Fibroblast of skin of left quadriceps (primary cell): ENCODE data around the gene GNPDA1.

ENCODE experiments used
- DNase-seq, 2 experiments: peaks; one replicate each; pipeline ENCODE4 v3.0.0-alpha.2; 2013; ENCODE audit warnings: low read depth in 2 of 2

The GNPDA1 gene

DNA sequence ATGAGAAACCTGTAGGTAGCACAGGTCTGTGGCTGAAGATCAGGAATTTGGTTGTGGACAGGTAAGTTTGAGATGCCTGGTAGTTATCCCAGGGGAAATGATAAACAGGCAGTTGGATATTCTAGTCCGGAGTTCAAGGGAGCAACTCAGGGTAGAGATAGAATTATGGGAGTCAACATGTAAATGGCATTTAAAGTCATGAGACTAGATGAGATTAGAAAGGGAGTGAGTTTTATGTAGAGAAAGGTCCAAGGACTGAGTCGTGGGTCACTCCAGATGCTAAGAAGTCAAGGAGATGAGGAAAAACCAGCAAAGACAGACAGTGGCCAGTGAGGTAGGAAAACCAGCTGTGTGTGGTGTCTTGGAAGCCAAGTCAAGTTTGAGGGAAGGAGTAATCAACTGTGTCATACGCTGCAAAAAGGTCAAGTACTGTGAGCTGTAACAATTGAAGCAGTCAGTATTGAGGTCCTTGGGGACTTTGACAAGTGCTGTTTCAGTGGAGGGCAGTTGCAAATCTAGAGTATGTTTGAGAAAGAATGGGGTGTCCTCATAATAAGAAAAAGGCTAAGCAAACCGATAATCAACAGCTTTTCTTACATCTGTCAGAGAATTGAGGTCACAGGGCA is 18.2 kb downstream of the GNPDA1 start:
- DNase-seq: no peak

DNA sequence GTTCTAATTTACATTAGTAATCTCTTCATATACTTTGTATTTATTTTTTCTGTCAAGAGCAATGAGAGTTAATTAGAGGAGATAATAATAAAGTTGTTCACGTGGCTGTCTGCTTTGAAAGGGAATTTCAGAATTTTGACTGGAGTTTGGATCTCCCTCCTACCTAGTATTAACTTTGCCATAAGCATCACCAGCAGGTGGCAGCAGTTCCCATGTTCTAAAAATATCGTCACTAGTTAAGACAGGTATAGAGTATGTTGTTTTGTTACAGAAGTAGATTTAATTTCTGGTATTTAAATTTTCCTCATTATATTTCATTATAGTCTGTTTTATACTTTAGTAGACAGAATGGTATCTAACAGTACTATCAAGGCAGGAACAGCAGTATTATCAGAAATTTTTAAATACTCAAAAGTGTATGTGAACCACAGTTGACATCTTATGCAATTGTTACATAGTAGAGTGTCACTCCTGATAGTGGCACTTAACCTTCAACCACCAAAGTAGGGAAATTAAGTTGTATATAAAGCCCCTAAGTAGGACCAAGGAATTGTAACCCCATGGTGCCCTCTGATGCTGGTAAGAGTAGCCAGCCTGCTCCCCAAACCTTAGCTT is 20.4 kb downstream of the GNPDA1 start:
- peak in 1 of 2 experiments; percentile 28 for DNase-seq

DNA sequence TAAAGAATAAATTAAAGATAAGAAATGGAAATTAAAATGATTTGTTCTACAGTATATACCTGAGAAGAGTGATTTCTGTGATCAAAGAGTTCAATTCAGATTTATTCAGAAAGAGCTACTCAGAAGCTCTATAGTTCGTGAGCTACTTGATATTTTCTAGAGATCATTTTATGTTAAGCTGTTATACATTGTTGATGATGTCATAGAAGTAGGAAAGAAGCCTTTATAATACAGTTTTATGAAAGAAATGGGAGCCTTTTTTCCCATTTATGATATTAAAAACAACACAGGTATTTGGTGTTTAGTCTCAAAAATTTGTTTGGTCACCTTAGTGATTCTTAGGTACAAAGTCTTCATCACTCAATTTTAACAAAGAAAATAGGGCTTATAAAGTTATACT is 23.1 kb downstream of the GNPDA1 start:
- DNase-seq: no peak

DNA sequence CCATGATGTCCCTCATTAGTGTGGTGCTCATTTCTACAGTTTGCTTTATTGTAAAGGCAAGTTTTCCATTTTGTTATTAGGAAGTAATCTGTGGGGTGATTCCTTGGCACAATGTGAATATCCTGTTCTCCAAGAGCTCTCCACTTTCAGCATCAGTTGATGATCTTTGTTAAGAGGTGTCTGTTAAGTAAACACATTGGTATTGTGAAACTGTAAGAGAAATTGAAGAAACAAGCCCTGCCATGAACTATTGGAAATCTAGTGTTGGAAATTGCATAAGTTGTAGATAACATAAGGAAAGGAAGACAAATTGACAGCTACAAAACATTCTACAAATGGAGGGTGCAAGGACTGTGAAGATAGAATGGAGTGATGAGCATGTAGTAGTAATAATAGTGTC is 26.8 kb downstream of the GNPDA1 start:
- no peak for DNase-seq

DNA sequence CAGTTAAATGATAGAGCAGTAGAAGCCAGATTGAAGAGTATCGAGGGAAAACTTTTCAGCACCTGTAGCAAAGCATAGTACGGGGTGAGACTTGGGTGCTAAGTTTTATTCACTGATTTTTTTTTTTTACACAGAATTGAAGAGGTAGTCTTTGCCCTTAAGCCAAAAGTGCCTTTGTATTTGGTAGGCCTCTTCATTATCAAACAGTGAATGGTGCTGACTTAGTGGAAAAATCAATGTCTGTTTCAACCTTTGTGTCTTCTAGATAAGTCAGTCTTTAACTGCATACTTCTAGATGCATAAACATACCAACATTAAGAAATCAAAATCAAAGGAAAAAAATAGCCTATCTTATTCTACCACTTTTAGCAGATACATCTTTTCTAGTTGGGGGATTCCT is 30.2 kb downstream of the GNPDA1 start:
- DNase-seq: no peak

DNA sequence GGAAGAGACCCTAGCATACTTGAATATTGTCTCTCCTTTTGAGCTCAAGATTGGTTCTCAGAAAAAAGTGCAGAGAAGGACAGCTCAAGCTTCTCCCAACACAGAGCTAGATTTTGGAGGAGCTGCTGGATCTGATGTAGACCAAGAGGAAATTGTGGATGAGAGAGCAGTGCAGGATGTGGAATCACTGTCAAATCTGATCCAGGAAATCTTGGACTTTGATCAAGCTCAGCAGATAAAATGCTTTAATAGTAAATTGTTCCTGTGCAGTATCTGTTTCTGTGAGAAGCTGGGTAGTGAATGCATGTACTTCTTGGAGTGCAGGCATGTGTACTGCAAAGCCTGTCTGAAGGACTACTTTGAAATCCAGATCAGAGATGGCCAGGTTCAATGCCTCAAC is 34.4 kb downstream of the GNPDA1 start:
- DNase-seq: no peak

DNA sequence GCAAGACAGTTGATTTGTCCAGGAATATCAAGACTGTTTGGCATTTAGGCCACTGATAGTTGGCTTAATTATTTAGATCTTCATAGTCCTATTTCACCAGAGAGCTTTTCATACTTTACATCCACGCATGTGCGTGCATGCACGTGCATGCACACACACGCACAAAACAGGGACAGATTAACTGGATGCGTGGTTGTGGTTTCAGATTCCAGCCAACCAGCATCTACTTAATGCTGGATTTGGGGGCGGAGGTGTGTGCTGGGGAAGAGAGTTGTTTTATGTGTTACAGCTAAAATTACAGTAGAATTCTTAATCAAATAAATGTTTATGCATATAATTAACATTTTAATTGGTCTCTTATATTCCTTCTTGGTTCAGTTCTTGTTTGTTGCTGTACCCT is 36.7 kb downstream of the GNPDA1 start:
- no peak for DNase-seq

DNA sequence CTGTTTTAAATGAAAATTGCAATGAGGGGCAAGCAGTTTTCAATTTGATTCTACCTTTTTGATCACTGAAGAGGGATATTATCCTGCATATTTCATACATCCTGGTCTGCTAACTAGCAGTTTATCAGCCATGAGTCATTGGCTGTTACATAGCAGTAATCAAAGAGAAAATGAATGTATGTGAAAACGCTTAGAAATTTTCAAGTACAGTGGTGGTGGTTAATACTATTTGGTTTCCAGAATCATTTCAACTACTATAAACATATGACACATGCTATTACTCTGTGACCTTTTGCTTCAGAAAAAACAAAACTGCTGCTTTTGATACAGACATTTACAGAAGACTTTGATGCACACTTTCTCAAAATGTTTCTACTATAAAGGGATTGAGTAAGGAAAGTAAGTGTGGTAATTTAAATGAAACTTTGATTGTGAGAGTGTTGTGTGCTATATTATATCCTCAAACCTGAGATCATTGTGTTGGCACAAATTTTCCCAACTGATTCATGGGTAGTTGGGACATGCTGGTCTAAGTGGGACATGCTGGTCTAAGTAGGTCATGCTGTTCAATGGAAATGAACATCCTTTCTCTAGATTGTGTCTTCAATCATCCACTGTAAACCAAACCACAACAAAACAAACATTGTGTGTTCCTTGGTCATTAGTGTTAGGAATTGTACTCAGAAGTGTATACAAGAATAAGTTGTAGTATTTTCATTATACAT is 38.8 kb downstream of the GNPDA1 start:
- DNase-seq: no peak

DNA sequence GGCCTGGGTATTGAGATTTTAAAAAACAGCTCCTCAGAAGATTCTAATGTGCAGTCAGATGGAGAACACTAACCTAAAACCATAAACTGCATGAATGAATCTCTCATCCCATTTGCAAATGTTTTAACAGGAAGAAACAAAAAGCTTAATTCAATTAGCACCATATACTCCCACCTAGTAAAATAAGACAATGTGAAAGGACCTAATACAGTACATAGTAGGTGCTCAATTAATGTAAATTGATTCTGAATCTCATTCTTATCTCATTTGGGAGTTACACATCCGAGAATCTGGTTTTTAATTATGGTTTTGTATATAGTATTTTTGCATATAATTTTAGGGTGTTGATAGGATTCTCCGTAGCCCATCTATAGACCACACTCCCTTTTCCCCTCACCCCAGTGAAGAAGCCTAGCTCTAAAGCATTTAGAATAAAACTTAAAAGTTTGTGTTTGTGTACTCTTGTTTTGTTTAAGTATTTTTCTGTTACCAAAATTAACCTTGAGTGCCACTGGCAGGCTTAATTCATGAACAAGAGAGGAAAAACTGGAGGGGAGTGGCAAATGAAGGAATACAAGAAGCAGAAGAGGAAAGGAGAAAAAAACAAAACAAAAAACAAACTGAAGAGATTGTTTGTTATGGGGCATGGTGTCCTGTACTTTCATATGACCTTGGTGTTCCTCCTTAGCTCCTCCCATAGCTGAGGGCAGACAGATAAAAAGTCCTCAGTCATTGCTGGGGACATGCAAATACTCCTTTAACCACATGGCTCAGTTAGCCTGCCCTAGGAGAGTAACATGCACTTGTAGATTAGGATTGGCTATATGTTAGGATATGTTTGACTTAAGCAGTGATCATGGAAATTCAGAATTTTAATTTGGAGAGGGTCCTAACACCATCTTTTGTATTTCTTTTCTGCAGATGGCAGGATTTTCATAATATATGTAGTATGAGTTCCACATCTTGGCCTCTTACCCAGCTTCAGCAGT is 42.8 kb downstream of the GNPDA1 start:
- DNase-seq: no peak

DNA sequence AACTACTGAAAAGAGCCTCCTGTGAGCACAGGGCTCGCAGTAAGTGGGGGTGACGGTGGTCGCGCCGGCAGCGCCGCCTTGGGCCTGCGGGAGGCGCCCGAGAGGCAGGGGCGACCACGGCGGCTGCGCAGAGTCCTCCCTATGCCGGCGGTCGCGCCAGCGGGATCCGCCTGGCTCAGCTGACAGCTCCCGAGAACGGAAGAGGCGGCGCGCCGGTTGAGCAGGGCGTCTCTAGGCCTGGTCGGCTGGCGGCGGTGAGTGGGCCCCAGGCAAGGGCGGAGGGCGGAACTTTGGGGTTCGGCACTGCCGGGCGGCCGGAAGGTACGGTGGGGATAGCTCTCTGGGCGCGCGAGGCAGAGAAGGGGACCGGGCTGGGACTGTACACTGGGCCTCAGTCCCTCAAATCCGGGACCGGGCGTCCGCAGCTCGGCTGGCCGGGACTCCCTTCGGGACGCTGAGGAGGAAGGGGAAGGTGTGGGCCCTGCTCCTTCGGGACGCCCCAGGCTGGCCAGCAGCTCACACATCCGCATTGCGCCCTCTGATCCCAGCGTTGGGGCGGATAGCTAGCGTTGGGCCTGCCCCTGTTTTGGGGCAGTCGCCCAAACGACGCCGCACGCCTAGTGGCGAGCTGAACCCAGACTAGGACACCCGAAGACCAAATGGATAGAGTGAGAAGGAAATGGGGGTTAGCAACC is 43.8 kb downstream of the GNPDA1 start, which contains the start of gene RNF14:
RNF14 (plus strand) TSS at position 192 of the 695 bp plus-strand sequence. CDS start 4,484 bp downstream, outside the sequence.
- peak; percentile 80 to 81 for DNase-seq

DNA sequence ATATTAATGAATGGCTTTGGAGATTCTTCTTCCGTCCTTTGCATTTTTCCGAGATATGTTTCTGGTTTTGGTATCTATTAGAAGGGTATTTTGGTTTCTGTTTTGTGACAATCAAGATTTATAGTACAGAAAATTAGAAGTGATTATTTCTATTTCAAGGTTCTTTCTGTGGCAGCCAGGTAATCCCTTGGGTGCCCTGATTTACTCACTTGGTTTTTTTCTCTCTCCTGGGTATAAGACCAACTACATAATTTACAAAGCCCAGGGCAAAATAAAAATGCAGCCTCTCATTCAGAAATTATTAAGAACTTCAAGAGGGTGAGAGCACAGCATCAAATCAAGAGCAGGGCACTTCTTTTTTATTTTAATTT is 45.9 kb downstream of the GNPDA1 start:
- DNase-seq: no peak

DNA sequence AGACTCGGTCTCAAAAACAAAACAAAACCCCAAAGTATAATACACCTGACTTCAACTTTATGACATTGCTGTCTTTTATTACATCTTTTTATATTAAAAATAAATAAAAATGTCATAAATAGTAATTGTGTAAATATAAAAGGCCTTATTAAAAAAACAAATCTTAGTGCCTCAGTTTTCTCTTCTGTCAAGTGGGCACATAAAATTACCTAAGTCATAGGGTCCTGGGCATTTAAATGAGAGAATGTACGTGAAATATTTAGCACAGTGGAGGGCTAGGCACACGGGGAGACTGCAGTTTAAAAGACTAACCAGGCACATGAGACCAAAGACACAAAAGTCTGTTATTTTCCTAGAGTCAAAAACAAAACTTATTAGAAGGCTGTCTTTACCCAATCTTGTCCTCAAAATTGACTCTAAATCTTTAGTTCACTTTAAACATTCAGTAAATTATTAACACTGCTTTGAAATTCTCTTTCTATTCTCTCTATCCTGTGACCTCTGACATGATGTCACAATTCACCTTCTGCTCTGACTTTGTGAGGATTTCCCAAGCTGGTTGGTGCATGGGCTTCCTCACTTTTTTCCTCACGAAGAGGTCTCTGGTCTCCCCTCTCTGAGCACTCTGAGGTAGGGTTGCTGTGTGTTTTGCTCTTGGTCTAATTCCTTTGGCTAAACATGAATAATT is 46.4 kb downstream of the GNPDA1 start:
- no peak for DNase-seq

DNA sequence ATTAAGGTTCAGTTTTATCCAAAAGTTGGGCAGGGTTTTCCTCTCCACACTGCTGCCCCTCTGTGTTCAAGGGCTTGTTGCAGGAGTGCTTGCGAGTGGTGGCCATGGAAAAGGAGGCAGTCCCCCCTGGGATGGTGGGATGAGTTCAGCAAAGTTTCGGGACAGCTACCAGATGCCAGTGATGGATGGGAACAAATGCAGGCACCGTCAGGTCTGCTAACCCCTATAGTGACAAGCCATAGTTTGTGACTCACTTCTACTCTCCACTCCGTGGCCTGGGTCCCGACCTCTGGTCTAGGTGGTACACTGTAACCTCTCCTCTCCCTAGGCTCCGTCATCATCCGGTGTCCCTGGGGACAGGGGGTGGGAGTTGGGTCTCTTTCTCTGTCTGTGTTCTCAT is 47.8 kb downstream of the GNPDA1 start:
- DNase-seq: no peak

DNA sequence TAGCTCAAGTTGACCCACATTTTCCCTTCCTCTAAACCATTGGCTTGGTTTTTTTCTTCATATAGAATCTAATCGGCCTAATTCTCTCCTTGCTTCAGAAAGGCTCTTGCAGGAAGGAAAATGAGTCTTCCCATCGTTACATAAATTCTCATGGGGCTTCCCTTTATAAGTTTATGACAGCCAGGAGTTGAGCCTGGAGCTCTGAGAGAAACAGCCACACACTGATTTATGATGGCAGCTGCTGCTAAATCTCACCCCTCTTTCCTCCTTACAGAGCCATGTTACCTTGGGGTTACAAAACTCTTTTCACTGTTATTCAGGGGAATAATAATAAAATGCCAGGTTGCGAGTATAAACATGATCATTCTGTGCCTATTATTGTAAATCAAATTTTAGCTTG is 49.1 kb downstream of the GNPDA1 start:
- no peak for DNase-seq

DNA sequence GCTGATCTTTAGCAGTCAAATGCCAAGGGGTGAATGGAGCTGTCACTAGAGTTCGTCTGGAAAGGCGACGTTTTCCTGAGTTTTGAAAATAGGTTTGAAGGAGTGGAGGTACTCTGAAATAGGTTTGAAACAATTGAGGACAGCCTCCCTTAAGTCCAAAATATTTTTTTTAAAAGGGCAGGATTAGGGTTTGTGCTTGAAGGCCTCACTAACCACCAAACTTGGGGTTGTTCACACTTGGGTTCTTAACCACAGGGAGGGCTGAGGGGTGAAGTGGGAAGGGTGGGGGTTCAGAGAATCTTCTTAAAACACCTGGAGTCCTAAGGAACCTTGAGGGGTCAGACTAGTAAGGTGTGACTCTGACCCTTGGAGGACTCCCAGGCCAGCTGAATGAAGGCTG is 51.4 kb downstream of the GNPDA1 start:
- no peak for DNase-seq

DNA sequence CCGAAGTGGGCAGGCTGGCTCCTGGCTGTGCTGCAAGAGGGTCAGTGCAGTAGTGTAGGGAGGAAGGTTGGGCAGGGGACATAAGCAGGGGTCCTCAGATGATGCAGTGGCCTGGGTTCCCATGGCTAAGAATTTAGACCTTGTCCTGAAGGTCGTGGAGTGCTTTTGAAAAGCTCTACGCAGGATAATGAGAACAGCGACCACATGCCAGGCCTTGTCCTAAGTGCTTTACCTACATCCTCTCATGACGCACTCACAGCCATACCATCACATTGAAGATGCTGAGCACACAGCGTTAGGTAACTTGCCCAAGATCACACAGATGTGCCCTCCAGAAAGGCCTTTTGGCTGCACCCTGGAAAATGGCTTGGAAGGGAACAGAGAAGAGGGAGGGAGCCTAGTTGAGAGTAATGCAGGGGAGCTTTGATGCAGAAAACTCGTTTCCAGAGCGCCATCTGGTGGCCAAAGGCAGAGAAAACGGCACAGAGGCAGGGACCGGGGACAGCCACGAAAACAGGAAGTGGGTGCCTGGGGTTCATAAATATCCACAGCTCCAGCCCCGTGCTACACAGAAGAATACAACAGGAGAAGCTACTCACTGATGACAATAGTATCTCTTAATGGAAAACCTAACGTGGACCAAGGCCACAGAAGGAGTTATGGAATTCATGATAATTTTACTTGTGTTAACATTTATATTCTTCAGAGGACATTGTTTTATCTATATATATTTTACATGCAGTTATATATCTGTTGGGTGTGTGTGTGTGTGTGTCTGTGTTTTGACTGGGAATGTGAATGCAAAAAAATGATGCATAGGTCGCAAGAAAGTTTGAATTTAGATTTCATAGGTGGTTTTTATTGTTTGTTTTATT is 52.1 kb downstream of the GNPDA1 start:
- peak; percentile 63 to 68 for DNase-seq

DNA sequence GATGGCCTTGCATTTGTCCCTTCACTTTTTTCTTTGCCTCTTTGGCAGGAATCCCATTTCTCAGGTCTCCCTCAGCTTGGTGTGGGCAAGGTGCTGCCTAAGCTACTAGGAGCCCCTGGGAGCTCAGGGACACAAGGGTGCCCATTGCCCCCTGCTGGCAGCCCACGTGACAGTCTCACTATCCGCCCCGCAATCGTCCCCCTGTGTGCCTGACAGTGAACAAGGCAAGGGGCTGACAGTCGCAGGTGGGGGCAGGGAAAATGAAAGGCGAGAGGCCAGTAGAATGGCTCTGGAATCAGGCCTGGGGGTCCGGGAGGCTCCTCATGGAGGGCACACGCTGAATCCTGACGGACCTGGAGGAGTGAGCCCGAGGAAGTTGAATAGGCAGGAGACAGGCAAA is 52.8 kb downstream of the GNPDA1 start:
- DNase-seq: no peak

DNA sequence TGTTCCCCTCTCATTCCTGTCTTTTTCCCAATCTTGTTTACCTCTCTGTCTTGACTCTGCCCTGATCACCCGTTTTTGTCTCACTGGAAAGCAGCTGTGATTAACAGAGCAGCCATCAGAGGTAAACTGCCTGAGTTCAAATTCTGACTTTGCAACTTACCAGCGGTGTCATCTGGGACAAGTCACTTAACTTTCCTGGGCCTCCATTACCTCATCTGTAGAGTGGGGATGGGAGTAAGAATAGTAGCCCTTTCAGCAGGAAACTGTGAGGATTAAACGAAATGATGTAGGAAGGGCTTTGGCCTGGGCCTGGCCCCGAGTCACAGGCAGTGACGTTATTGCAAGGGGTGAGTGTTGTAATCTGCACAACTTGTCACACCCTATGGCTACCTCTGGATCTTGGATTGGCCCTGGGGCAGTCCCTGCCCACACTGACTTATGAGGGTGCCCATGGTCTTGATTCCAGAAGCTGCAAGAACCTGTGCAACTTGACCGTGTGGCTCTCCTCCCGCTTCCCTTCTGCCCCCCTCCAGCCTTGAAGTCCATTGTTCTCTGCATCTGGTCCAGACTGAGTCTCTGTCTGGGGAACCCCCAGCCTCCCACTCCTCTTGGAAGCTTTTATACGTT is 54.2 kb downstream of the GNPDA1 start:
- no peak for DNase-seq

DNA sequence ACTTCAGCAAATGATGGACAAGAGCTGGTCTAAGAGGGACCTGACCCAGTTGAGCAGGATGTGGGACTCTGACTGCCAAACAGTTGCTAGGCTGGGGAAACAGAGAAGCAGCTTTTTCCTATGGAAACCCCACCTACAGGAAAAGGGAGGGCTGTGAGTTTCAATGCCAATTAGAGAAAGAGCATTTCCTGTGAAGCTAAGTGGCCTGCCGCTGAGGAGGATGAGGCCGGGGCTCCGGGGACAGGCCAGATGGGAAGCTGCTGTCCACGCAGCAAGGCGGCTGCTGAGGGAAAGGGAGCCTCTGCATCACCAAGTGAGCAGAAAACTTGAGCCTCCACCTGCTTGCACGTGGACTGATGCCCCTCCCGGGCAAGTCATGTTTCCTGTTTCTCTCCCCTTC is 54.7 kb downstream of the GNPDA1 start, which contains the start of gene PCDH12:
PCDH12 (minus strand) TSS at position 90 of the 400 bp plus-strand sequence. CDS start 351 bp downstream, outside the sequence.
- no peak for DNase-seq
